Measurements from ENCODE around the gene CELF5.

CELF5 gene

GRCh38 chr19:3279306-3279705 is 54.8 kb downstream of the CELF5 start:
- TF ChIP-seq ZFX (IDR thresholded peaks at IDR 0.05) (no peak), CTCF (conservative IDR thresholded peaks at IDR 0.05) (no peak)
- H3K27ac ChIP-seq: no peak overlapping the region

- no peak overlapping the region for H3K27ac ChIP-seq
- no peak for TF ChIP-seq CTCF (conservative IDR thresholded peaks at IDR 0.05)
- no peak for TF ChIP-seq ZFX (IDR thresholded peaks at IDR 0.05)
These were observed 56.6 kb downstream of the CELF5 start for GRCh38 chr19:3281026-3281425.

- no peak overlapping the region for H3K27ac ChIP-seq
- TF ChIP-seq ZFX (IDR thresholded peaks at IDR 0.05) (no peak), CTCF (conservative IDR thresholded peaks at IDR 0.05) (no peak)
These were observed 57.7 kb downstream of the CELF5 start for GRCh38 chr19:3282155-3282554.

- no peak for TF ChIP-seq CTCF (conservative IDR thresholded peaks at IDR 0.05)
- TF ChIP-seq ZFX (IDR thresholded peaks at IDR 0.05): no peak
These were observed 58.1 kb downstream of the CELF5 start for GRCh38 chr19:3282564-3282963.

GRCh38 chr19:3283246-3283751 is 58.8 kb downstream of the CELF5 start:
- TF ChIP-seq ZFX (IDR thresholded peaks at IDR 0.05) (no peak), CTCF (conservative IDR thresholded peaks at IDR 0.05) (no peak)
- H3K27ac ChIP-seq: no peak overlapping the region

More at GRCh38 chr19:3282564-3282963, 58.1 kb downstream of the CELF5 start:
- no peak overlapping the region for H3K27ac ChIP-seq

GRCh38 chr19:3283886-3284657 is 59.6 kb downstream of the CELF5 start:
- no peak overlapping the region for H3K27ac ChIP-seq
- TF ChIP-seq CTCF (conservative IDR thresholded peaks at IDR 0.05) (no peak), ZFX (IDR thresholded peaks at IDR 0.05) (no peak)

GRCh38 chr19:3284759-3285646 is 60.5 kb downstream of the CELF5 start:
- H3K27ac ChIP-seq: no peak overlapping the region
- TF ChIP-seq CTCF (conservative IDR thresholded peaks at IDR 0.05) (no peak), ZFX (IDR thresholded peaks at IDR 0.05) (no peak)
